ENCODE results near the gene FOXN3.

FOXN3 gene

DNA sequence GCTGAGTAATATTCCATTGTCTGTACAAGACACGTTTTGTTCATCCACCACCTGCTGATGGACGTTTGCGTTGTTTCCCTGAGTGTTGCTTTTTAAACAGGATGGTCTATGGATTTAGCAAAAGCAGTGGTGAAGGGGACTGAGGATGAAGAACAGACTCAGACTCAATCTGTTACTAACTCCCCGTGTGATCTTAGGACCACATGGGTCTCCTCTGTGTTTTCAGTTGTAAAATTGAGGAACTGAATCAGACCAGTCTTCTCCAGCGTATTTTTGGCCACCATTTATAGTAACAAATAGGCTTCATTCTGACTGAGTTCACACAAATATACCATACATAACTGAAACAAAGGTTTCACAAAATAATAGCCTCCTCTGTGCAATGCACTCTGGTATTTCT lies 85.6 kb downstream of the FOXN3 start:
- no peak for DNase-seq (ENCODE audit: low read depth)

DNA sequence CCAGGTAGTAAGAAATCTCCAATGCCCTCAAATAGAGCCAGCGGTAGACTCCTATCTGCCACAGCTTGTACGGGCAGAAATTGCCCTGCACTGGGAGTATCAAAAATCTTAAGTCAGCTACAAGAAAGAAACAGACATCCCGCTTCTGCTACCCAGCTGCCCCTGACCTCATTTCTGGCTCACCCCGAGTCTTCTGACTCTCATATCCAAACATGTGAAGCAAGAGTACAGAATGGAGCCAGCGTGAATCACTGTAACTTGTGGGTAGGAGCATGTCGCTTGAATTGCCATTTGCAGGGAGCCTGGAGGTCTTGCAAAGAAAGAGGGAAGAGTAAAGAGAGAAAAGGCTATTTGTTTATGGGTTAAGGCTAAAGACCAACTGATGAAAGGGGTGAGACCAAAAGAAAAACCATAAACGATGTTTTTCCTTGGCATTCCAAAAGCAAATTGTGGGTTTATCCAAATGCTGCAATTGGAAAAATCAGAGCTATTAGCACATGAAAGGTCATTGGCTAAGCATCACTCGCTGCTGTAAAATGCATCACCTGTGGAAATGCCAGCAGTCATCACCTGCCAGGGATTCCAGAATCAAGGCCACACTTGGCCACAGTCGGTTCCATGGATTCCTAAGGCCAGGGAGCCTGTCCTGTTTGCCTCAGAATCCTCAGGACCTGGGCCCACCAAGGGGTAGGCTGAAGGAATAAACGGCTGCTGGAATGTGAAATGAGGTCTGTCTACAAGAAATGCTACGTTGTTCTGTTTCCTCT lies 86.6 kb downstream of the FOXN3 start:
- peak; percentile 23 for DNase-seq (ENCODE audit: low read depth)

DNA sequence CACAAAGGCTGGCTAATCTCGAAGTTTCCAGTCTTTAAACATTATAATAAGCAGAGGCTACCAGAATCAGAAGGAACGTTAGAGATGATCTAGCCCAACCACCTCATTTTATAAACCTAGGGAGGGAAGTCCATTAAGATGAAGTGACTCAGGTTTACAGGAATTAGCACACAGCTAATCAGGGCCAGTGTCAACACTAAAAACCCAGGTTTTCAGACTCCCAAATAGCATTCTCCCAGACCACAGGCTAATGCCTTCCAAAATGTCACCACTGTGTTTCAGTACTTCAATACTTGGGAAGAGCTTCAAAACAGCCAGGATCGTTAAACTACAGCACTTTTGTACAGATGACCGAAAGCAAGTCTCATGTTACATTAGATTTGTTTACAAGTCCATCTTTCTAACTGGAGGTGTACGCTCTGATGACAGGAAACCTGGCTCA lies 89.2 kb downstream of the FOXN3 start:
- DNase-seq (ENCODE audit: low read depth) = no peak

DNA sequence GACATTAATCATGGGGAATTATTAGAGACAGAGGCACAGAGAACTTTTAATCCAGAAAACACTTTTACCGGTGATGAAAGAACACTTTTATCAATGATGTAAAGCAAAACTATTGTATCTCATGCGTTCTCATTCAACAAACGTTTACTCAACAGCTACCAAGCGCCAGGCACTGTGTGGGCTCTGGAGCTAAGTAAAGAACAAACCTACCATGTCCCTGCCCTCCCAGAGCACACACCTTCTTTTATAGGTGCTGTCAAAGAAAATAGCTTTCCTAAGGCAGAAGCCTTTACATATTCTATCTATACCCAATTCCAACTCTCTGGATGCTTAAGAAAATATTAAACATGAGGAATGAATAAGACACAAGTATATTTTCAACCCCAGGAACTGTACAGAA lies 91.1 kb downstream of the FOXN3 start:
- no peak for DNase-seq (ENCODE audit: low read depth)

DNA sequence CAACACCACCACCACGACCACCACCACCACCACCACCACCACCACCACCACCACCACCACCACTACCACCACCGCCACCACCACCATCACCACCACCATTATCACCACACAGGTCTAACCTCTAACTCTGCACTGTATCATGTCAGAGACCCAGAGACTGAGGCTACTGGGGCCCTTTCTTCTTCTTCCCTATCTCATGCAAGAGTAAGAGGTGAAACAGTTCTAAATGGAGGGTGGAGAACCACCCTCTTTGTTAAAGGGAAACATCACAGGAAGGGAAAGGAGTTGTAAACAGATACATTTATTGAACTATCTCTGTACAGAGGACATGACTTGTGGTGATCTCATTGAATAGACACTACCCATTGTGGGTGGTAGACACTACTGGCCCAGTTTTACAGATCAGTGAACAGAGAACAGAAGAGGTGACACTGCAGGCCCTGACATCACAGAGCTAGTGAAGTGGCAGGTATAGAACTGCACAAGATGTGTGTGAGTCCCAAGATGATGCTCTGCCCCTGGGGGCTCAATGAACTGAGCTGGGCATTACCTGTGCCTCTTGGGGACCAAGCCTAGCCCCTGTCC lies 91.6 kb downstream of the FOXN3 start:
- DNase-seq (ENCODE audit: low read depth) = no peak

DNA sequence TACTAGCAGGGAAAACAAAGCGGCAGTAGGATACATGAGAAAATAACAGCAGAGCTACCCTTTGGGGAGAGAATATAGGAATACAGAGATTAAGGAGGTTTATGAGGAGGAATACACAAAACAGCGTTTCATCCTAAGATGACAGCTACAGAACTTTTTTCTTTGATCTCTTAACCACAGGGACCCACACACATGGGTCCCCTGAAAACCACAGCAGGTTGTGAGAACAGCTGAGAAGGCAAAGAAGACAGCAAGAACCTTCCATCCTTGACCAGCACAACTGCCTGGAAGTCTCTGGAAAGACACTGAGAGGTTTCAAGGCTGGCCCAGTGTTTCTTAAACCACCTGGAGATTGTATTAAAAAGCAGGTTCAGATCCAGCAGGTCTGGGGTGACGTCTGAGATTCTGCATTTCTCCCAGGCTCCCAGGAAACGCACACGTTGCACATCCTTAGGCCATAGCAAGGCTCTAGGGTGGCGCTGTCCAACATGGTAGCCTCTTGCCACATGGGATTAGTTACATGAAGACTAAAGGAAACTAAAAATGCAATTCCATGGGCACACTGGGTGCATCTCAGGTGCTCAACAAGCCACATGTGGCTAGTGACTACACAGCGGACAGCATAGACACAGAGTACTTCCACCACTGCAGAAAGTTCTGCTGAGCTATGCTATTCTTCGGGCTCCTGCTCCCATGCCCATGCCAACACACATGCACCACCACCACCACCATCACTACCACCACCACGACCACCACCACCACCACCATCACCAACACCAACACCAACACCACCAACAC lies 92.3 kb downstream of the FOXN3 start:
- no peak for DNase-seq (ENCODE audit: low read depth)

DNA sequence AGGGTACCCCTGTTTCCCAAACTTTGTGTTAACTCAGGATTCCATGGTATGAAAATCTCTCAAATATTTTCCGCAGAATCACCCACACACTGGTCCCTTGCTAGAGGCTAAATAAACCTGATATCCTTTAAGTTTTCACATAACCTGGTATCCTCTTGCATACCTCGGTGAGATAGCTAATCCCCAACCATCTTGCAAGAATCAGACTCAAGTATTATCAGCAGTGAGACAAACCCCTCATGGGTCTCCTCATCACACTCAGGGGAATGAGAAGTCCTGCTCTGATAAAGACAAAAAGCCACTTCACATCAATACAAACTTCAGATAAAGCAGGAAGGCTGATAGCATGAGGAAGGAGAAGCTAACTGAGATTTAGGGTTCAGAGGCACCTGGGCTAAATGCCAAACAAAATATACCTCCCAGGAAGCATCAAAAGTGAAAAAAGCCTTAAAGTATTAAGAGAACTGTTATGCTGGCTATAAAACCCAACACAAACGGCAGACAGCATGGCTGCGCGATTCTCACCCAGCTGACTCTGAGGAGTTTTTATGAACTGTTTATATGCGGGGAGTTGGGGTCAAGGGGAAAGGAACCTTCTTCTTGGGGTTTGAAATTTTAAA lies 96.5 kb downstream of the FOXN3 start:
- DNase-seq (ENCODE audit: low read depth) = no peak

DNA sequence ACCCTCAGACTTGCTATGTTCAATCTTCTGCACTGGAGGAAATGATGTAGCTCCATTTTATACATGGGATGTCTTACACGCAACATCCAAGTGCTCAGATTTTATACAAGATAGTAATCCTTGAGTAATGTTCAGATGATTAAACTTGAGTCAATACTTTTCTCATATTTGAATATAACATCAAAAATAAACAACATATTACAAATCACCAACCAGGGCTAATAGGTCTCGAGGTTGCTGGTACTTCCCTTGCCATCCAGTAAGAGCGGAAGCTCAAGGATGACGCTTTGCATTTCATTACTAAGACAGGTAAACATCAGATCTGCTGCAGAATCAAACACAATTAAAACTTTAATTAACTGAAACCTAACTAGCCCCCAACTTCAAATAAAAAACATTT lies 97.3 kb downstream of the FOXN3 start:
- no peak for DNase-seq (ENCODE audit: low read depth)

DNA sequence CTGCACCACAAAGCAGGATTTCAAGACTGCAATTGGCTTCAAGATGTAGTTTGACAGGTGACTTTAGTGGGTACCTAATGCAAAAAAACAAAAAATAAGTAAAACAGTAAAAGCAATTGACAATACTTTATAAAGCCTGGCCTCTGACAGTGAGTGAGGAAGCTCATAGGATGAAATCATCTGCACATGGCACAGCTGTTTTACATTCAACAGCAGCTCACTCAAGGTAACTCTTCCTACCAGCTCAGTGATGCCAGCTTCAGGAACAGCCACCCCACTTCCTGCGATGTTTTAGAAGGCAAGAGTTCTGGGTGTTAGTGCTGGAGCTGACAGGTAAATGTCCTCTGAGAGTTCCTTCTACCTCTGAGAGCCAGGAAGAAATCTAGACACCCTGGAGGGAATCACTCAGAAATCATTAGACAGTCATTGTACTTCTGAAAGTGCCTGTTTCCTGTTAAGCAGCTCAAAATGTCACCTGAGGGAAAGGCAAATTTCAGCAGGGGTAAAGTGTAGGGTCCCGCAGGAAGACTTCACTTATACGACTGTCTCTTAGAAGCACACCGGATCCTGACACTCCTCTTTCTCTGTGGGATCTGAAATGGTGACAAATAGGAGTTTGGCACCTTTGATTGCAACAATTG lies 99.9 kb downstream of the FOXN3 start:
- no peak for DNase-seq (ENCODE audit: low read depth)

DNA sequence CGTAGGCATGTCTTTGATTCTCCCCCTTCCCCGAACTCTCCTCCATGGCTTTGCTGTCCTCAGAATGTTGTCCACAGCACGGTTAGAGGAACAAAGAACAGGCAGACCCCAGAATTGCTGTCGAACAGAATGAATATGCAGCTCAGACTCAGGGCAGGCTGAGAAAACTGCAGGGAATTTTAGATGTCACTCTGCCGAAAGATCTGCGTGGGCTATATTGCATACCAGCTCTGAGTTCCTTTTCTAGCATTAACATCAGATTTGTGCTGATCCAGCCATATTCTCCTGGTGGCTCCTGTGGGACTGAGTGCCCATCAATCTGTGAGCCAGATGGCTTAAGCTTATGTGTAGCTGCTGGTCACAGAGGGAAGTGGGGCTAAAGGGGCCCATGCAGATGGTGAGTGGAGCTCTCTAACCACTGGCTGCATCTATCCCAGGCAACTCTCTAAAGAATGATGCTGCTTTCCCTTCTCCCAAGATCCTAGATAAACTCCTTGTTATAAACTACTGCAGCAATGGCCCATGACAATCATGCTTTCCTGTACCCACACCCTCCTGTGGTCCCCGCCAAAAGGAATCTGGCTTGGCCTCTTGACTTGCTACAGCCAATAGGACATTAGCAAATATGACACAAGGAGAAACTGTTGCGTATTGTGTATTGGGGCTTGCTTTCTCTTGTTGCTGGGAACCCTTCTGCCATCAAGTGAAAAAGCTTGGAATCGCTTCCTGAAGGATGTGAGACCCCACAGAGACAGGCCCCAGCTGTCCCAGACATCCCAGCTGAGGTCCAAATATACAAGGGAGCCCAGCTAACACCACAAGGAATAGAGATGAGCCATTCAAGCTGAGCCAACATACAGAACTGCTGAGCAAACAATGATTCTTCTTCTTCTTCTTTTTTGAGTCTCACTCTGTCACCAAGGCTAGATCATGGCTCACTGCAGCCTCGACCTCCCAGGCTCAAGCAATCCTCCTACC lies 101.3 kb downstream of the FOXN3 start:
- no peak for DNase-seq (ENCODE audit: low read depth)

DNA sequence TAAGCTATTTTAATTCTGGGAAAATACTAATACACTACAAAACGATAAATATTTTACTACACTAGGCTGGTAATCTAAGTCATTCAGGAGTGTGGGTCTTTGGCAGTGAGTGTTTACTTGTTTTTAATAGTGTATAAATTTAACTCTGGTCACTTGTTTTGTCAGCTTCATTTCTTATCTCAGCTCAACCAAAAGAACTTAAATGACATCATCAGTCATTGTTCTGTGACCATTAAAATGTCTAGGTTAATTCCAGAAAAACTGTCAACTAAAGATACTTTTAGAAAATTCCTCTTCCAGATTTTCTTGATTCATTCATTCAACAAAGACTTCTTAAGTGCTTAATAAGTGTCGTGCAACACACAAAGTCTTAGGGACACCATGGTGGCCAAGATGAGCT lies 102.8 kb downstream of the FOXN3 start:
- no peak for DNase-seq (ENCODE audit: low read depth)

DNA sequence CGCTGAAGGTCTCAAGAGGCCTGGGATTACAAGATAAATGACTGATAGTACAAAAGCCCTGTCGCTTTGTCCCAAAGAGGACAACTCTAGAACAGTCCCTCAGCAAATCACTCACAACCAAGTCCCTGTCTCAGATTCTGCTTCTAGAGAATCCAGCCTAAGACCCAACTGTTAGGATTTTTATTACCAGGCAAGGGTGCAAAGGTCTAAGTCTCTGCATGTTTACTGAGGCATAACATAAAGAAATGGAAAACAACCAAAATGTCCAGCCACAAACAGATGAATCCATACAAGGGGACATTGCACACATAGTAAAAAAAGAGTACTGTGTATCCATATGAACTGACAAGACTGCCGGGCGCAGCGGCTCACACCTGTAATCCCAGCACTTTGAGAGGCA lies 104.1 kb downstream of the FOXN3 start:
- no peak for DNase-seq (ENCODE audit: low read depth)

DNA sequence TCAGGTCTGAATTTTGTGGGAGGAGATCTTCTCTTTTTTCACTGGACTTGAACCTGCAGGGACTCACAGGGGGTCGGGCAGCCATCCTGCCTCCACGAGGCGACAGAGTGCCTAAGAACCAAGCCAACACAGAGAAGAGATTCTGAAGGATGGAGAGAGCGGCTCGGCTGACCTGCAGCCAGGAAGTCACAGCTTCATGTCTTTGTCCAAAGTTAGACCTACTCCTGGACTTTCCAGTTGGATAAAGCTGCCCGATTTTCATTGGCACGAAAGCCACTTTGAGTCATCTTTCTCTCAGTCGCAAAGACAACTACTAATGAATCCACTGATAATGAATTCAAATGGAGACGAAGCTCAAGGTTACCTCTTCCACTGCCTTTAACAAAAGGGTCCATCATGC lies 106.8 kb downstream of the FOXN3 start:
- no peak for DNase-seq (ENCODE audit: low read depth)

DNA sequence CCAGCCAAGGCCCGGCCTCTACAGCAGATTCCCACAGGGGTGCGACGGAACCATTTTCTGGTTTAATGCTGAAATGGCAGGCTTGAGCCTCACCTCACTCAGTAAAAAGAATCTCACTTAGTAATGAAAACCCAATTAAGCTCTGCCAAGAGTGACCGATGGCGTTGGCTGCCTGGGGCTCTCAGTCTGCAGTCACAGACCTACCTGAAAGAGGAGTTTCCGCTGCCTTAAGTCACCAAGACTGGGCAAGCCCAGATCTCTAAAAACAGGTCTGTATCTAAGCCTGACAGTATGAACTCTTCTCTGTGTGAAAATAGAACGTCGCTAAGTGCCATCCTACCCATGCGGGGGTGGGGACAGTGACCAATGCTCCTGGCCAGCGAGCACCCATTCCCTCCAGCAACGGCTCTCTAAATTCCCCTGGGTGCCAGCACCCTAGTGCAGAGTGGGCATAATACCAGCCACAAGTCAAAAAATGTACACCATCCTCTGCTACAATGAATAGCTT lies 107.3 kb downstream of the FOXN3 start:
- DNase-seq (ENCODE audit: low read depth) = no peak

DNA sequence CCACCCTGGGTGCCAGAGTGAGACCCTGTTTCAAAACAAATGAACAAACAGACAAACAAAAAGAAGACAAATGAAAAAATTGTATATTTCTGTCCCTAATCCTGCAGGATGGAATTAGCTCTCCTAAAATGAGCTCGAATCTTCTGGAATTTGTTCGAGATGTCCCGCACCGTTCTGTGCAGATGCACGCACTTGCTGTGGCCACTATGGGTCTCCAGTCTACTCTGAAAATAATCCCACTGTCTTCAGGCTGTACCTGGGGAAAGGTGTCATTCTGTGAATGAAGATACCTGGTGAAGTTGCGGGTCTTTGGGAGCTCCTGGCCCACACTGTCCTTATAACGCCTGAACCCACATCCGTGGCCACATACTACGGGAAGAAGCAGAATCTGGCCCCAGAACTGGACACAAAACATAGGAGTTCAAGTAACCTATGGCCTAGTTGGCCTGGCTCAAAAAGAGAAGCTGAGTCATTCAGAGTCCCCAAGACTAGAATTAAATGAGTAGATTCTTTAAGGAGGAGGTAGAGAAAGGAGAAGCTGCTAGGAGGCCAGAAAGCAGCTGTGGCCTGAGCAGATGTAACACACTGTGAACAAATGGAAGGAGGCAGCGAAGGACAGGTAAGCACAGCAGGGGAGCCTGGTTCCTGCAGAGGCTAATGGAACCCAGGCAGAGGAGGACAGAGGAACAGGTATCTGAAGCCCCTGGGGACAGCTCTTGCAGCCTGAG lies 108.6 kb downstream of the FOXN3 start:
- no peak for DNase-seq (ENCODE audit: low read depth)

DNA sequence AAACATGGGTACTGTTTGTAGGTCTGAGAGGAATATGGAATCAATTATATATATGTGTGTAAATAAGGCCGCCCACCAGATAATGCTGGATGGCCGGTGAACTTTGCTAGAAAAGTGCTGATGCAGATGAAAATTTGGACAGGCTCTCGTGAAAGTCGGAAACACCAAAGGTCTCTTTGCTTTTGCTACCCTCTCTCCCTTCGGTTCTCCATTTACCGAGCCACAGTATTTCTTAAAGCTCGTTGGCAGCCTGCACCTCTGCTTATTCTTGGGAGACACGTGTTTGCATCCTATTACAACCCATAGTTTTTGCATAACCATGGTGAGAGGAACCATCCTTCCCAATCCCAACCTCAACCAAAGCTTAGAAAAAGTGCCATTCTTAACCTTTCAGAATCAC lies 109.6 kb downstream of the FOXN3 start:
- no peak for DNase-seq (ENCODE audit: low read depth)

DNA sequence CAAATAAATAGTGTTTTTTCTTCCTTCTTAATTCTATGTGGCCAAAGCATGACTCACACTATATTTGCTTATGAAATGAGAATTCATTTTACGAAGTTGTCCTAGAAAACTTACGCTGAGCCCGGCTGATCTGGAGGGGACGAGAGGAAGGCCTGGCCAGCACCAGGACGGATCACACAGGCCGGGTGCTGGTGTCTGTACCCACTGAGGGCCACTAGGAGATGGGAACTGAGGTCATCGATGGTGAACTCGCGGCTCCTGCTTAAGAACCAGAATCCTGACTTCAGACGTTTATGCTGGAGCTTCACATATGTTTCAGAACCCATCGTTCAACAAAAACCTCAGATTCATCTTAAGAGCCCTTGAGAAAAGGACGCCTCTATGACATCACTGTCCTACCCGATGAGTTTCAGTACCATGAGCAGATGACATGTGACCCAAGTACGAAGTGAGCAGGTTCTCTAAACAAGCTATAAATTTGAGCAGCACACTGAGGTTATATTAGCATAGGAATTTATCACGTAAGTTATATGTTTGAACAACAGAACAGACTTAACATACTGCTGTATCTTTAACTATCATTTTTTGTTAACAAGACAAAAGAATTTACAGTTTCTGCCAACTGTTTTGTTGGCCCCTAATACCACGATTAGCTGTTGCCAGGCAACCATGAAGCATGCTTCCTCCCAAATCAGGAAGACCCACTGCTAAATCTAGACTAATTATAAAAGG lies 111.9 kb downstream of the FOXN3 start:
- no peak for DNase-seq (ENCODE audit: low read depth)

DNA sequence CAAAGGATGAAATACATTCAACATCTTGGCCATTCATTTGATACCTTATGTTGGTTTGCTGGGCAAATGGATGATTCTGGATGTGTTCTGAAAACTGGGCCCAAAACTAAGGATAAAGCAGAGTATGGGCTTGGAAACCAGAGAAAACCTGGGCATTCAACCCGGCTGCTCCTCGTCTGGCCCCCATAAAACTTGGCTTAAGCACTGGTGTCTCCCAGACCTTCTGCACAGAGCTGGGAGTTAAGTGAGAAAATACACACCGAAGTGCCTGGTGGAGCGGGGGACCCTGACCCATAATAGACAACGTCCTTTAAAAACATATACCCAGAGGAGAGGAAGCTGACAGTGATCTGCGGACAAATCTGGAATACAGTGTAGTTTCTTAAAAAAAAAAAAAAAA lies 112.5 kb downstream of the FOXN3 start:
- DNase-seq (ENCODE audit: low read depth) = no peak
